T1000 (cell line): Measurements from ENCODE around the gene KLK14.

Experiments used
- DNase-seq: peaks from one replicate; lab custom pipeline; 2025; ENCODE audit warnings: mixed read lengths; lab: John Stamatoyannopoulos, UW

The KLK14 gene

DNA sequence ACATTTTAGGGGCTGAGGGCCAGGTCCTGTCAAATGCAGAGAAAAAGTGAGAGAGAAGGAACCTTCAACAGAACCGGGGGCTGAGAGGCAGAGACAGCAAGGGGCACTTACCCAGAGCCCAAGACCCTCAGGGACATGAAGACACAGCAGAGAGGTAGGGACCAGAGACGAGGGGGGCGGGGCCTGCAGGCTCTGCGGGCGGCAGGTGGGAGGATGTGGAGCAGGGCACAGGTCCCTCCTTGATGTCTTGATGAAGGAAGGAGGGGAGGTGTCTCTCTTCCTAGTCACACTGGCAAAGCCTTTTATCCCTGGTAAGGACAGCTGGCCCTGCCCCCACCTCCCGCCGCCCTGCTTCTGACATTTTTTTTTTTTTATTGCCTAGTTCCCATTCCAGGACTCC, at the start of gene KLK14:
Gene KLK14 (minus strand): TSS at position 277 of the 400 bp plus-strand sequence. CDS start 273 bp downstream, at position 4.
- DNase-seq, result no peak

- no peak for DNase-seq
Observed at GRCh38 chr19:51131780-51132680, 49.3 kb upstream of the KLK14 start.

DNA sequence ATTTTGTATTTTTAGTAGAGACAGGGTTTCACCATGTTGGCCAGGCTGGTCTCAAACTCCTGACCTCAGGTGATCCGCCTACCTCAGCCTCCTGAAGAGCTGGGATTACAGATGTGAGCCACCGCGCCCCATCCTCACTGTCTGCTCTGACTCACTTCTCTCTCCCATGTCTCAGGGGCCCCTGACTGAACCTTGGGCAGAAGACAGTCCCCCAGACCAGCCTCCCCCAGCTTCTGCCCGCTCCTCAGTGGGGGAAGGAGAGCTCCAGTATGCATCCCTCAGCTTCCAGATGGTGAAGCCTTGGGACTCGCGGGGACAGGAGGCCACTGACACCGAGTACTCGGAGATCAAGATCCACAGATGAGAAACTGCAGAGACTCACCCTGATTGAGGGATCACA, 47.0 kb upstream of the KLK14 start:
- DNase-seq, result no peak

DNA sequence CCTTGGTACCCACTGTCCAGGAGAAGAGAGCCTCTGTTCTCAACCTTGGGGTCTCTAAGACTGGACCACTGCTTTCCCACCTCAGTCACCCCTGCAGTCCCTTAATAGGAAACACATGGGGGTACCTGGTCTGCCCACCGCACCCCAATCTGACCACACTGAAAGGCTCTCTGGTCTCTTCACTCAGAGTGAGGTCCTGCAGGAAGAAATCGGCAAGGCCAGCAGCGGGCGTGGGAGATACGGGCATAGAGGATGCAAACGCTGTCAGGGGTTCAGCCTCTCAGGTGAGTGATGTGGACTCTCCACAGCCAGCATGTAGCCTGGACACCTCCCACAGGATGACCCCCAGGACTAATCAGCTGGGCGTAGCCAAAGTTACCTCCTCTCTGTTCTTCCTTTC, 45.5 kb upstream of the KLK14 start:
- DNase-seq, result no peak

DNA sequence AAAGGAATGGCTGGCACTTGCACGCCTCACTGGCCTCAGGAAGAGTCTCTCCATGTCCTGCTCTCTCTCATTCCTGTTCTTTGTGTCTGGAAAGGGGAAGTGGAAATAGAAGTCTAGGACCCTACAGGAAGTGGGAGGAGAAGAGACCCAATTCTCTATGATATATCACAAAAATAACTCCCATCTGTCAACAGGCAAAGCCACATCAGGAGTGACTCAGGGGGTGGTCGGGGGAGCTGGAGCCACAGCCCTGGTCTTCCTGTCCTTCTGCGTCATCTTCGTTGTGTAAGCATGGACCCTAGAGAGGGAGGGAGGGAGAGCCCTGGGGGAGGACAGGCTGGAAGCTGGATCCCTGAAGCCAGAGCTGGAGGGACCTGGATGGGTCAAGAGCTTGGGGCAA, 45.1 kb upstream of the KLK14 start:
- no peak for DNase-seq

GRCh38 chr19:51127032-51127431, 44.3 kb upstream of the KLK14 start:
- no peak for DNase-seq

GRCh38 chr19:51125421-51126075, 42.9 kb upstream of the KLK14 start:
- DNase-seq, result no peak

DNA sequence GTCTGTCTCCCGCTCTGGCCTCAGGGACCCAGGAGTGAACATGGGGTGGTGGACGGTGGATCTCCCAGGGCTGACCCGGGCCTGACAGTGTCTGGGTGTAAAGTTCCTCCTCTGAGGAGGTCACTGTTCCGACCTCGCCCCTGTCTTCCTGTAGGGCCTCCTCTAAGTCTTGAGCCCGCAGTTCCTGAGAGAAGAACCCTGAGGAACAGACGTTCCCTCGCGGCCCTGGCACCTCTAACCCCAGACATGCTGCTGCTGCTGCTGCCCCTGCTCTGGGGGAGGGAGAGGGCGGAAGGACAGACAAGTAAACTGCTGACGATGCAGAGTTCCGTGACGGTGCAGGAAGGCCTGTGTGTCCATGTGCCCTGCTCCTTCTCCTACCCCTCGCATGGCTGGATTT, 42.0 kb upstream of the KLK14 start, which contains the start of gene SIGLEC9:
Gene SIGLEC9 (plus strand): TSS at position 178 of the 400 bp plus-strand sequence. CDS start 69 bp downstream, at position 247.
- no peak for DNase-seq

DNA sequence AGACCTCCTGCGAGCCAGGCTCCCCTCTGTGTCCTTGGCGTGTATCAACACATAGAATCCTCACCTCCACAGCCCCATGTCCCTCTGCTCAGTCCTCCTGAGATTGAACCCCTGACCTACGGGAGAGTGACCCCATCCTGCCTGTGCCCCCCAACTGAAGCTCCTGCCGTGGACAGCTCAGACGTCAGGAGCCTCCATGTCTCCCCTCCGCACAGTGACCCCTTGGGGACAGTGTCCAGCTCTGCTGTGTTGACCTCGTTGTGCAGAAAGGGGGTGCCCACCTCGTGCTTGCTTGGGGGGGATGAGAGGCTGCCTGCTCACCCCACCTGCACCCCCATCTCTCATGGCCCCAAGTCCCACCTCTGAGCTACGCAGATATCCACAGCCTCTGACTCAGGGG, 41.5 kb upstream of the KLK14 start:
- no peak for DNase-seq

- no peak for DNase-seq
Observed at GRCh38 chr19:51123802-51124201, 41.1 kb upstream of the KLK14 start.

- no peak for DNase-seq
Observed at GRCh38 chr19:51123381-51123800, 40.7 kb upstream of the KLK14 start.

- no peak for DNase-seq
Observed at GRCh38 chr19:51122112-51122981, 39.7 kb upstream of the KLK14 start.

- DNase-seq, result no peak
Observed at GRCh38 chr19:51121257-51121656, 38.6 kb upstream of the KLK14 start.

- DNase-seq, result no peak
Observed at GRCh38 chr19:51120160-51120559, 37.5 kb upstream of the KLK14 start.

DNA sequence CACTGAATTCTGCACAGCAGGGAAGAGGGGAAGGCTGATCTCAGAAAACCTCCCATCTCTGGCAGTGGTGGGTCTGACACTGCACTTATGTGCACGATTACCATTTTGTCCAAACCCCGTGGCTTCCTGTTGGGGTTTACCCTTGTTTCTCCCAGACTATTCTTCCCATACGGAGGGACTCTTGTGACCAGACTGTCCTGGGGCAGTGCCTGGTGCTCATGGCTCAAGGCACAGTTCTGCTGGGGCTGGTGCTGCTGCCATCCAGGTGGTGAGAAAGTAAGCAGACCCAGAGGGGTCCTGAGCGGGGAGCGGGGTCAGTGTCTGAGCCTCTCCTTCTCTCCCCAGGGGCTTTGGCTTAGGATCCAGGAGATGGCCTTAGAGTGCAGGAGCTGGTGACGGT, 36.9 kb upstream of the KLK14 start:
- no peak for DNase-seq

DNA sequence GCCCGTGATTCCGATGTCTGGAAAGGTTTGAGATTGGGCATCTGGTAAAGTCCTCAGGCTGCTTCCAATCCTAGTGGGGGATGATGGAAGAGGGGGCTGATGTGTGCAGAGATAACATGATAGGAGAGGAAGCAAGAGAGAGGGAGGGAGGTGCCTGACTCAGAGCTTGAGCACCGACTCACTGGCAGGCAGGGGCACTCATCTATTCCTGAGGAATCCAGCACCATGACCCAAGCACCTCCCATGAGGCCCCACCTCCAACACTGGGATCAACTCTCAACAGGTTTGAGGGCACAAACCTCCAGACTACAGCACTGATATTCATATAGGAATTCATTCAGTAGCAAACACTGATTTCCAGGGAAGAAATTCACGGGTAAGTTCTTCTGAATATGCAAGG, 36.4 kb upstream of the KLK14 start:
- no peak for DNase-seq

- DNase-seq, result no peak
Observed at GRCh38 chr19:51116736-51117286, 34.1 kb upstream of the KLK14 start.

DNA sequence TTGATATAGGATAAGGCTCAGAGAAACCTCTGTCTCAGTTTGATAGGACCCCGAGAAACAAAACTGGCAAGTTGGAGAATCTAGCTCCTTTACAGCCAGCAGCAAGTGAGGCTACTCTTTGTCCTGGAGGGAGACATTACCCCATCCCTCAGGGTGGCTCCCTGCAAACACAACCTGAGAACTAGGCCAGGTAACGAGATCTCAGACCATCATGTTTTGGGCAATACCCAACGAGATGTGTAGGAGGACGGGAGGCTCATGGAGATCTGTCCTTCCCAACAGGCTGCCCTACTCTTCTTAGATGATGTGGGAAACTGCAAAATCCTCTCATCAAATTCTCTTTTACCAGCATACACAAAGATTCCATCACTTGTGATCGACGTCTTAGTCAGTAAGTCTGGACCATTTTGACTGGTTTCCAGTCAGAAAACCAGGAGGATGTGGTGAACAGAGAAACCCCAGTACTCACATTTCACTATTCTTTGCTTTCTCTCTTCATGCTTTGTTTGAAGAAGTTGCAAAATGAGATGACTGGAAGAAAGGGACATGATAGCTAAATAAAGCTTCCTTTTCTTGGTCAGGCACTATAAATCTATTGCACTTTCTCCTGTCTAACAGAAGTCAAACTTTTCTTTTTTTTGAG, 31.5 kb upstream of the KLK14 start:
- DNase-seq, result no peak

GRCh38 chr19:51111606-51112005, 28.9 kb upstream of the KLK14 start:
- DNase-seq, result no peak

DNA sequence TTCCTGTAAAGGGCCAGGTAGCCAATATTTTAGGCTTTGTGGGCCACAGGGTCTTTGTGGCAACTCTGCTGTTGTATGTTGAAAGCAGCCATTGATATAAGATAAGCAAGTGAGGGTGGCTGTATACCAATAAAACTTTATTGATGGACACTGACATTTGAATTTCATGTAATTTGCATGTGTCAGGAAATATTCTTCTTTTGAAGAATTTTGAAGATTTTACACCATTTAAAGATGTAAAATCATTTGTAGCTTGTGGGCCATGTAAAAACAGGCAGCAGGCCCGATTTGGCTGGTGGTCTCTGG, 27.9 kb upstream of the KLK14 start:
- no peak for DNase-seq

DNA sequence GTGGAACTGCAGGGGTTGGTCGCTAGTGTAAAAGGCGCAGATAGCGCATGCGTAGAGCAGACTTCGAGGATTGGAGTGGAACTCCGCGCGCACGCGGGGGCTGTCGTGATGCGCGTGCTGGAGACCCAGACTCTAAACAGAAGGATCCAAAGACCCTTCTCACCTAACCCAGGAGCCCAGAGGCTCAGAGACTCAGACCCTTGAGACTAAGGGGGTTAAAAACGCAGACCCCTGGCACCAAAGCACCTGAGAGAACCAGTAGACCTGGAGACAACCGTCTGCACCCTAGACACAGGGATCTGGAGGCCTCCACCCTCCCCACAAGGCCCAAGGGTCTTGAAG, 26.1 kb upstream of the KLK14 start:
- no peak for DNase-seq
